WTC11 (cell line): ENCODE results near the gene ZNF107. TPM values are rescaled to one million over a fixed set of nuclear protein-coding genes. Genes with fewer than 3 reads are reported as not detected.

Experiments used
- ATAC-seq: fragments of 200-7000 bp; cut with Tn5 transposase; 2 replicates; pipeline ENCODE4 v1.10.0; 2021; ENCODE audit warnings: mild to moderate bottlenecking, moderate library complexity
- CTCF ChIA-PET: fragments of 300-600 bp; sonication (Branson Sonifier 250); formaldehyde crosslinking; loops from one replicate; lab custom pipeline; 2021; ENCODE audit warnings: antibody characterized with exemption; lab: Charles Lee
- POLR2A ChIA-PET: fragments of 350-600 bp; sonication (Branson Sonifier 250); formaldehyde crosslinking; loops from one replicate; lab custom pipeline; 2021; ENCODE audit warnings: antibody characterized with exemption; lab: Charles Lee
- DNase-seq: peaks from one replicate; pipeline ENCODE4 v3.0.0; 2021; ENCODE audit warnings: low spot score
- H3K27ac Mint-ChIP-seq: 2 replicates; pipeline ENCODE4 v1.8.0; 2021; ENCODE audit warnings: mixed read lengths
- H3K27me3 Mint-ChIP-seq: 2 replicates; pipeline ENCODE4 v1.8.0; 2021; ENCODE audit warnings: low read depth, mild to moderate bottlenecking, moderate library complexity, mixed read lengths
- H3K36me3 Mint-ChIP-seq: 2 replicates; pipeline ENCODE4 v1.8.0; 2021; ENCODE audit warnings: mixed read lengths
- H3K4me1 Mint-ChIP-seq: 2 replicates; pipeline ENCODE4 v1.8.0; 2022; ENCODE audit warnings: mixed read lengths
- H3K4me3 Mint-ChIP-seq: 2 replicates; pipeline ENCODE4 v1.8.0; 2021; ENCODE audit warnings: mild to moderate bottlenecking, moderate library complexity, mixed read lengths
- H3K9me3 Mint-ChIP-seq: 2 replicates; pipeline ENCODE4 v1.8.0; 2021; ENCODE audit warnings: mixed read lengths
- ELF4 ChIP-seq: sonication (generic); formaldehyde crosslinking; IDR thresholded peaks from 2 replicates; pipeline ENCODE4 v1.8.1; 2022; ENCODE audit warnings: low read depth, mild to moderate bottlenecking, moderate library complexity, missing genetic modification reagents
- ESRRA ChIP-seq: sonication (generic); formaldehyde crosslinking; IDR thresholded peaks from 2 replicates; pipeline ENCODE4 v1.8.1; 2022; ENCODE audit warnings: mild to moderate bottlenecking, missing genetic modification reagents, borderline replicate concordance
- FOXP1 ChIP-seq: sonication (generic); formaldehyde crosslinking; IDR thresholded peaks from 2 replicates; pipeline ENCODE4 v1.8.0; 2022; ENCODE audit warnings: missing genetic modification reagents, mild to moderate bottlenecking, moderate library complexity, borderline replicate concordance
- IRF2 ChIP-seq: sonication (generic); formaldehyde crosslinking; IDR thresholded peaks from 2 replicates; pipeline ENCODE4 v1.8.0; 2022; ENCODE audit warnings: low read depth, missing genetic modification reagents, borderline replicate concordance
- KAT7 ChIP-seq: sonication (generic); formaldehyde crosslinking; IDR thresholded peaks from 2 replicates; pipeline ENCODE4 v1.8.1; 2023; ENCODE audit warnings: missing genetic modification reagents, mild to moderate bottlenecking, borderline replicate concordance
- MYBL2 ChIP-seq: sonication (generic); formaldehyde crosslinking; IDR thresholded peaks from 2 replicates; pipeline ENCODE4 v1.8.1; 2023; ENCODE audit warnings: mild to moderate bottlenecking, moderate library complexity, missing genetic modification reagents
- NFE2L1 ChIP-seq: sonication (generic); formaldehyde crosslinking; IDR thresholded peaks from 2 replicates; pipeline ENCODE4 v1.8.1; 2023; ENCODE audit warnings: missing genetic modification reagents
- NR1H2 ChIP-seq: sonication (generic); formaldehyde crosslinking; IDR thresholded peaks from 2 replicates; pipeline ENCODE4 v1.9.0; 2021; ENCODE audit warnings: mild to moderate bottlenecking, moderate library complexity, missing genetic modification reagents
- TCF7 ChIP-seq: sonication (generic); formaldehyde crosslinking; IDR thresholded peaks from 2 replicates; pipeline ENCODE4 v1.8.0; 2022; ENCODE audit warnings: mild to moderate bottlenecking, low read depth, missing genetic modification reagents, moderate library complexity
- ZNF121 ChIP-seq: sonication (generic); formaldehyde crosslinking; IDR thresholded peaks from 2 replicates; pipeline ENCODE4 v1.8.0; 2023; ENCODE audit warnings: missing genetic modification reagents
- ZNF671 ChIP-seq: fragments of 250-450 bp; sonication (Bioruptor Pico); IDR thresholded peaks from 2 replicates; pipeline ENCODE4 v1.8.0; 2021; ENCODE audit warnings: mild to moderate bottlenecking
- total RNA-seq: library from RNA; stranded (reverse); gene quantifications from 3 replicates; pipeline ENCODE4 v1.2.3, GENCODE V29; 2021
- TF ChIP-seq, protein P1 (sequence below): sonication (generic); formaldehyde crosslinking; IDR thresholded peaks from 2 replicates; pipeline ENCODE4 v1.8.0; 2022; ENCODE audit warnings: missing genetic modification reagents
- TF ChIP-seq, protein P2 (sequence below): fragments of 250-450 bp; sonication (Bioruptor Pico); IDR thresholded peaks from 2 replicates; pipeline ENCODE4 v1.9.0; 2021; ENCODE audit warnings: moderate library complexity, mild to moderate bottlenecking, inconsistent platforms, borderline replicate concordance
- TF ChIP-seq, protein P3 (sequence below): sonication (generic); formaldehyde crosslinking; IDR thresholded peaks from 2 replicates; pipeline ENCODE4 v1.8.1; 2023; ENCODE audit warnings: mild to moderate bottlenecking, missing genetic modification reagents
- TF ChIP-seq, protein P4 (sequence below): sonication (generic); formaldehyde crosslinking; IDR thresholded peaks from 2 replicates; pipeline ENCODE4 v1.8.0; 2022; ENCODE audit warnings: mild to moderate bottlenecking, missing genetic modification reagents
- TF ChIP-seq, protein P5 (sequence below): sonication (generic); formaldehyde crosslinking; IDR thresholded peaks from 2 replicates; pipeline ENCODE4 v1.8.0; 2022; ENCODE audit warnings: mild to moderate bottlenecking, missing genetic modification reagents

The ZNF107 gene
- total RNA-seq, 1 experiment from 2014 or later, result 14.7 TPM

DNA sequence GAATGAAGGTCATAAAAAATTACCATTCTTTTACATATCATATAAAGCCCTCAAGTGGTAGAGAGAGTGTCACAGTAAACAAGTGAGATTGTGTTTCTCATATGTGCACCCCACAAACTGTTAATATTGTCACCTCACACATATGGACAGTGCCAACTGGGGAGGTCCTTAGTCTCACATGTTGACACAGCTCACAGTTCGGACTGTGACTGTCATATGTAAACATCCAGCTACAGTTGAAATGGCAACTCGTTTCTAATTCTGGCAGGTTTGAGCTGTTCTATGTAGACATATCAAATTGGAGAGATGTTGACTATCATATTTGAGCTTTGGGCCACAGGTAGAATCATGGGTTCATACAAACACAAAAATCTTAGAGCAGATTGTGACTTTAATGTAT lies 39.4 kb upstream of the ZNF107 start:
- ATAC-seq (no peak), DNase-seq (no peak)
- TF ChIP-seq NFE2L1 (CRISPR knock-in tag) (no peak), ESRRA (CRISPR knock-in tag) (no peak), ZNF121 (CRISPR knock-in tag) (no peak), KAT7 (CRISPR knock-in tag) (no peak), NR1H2 (no peak)
- TF ChIP-seq, protein P1, sequence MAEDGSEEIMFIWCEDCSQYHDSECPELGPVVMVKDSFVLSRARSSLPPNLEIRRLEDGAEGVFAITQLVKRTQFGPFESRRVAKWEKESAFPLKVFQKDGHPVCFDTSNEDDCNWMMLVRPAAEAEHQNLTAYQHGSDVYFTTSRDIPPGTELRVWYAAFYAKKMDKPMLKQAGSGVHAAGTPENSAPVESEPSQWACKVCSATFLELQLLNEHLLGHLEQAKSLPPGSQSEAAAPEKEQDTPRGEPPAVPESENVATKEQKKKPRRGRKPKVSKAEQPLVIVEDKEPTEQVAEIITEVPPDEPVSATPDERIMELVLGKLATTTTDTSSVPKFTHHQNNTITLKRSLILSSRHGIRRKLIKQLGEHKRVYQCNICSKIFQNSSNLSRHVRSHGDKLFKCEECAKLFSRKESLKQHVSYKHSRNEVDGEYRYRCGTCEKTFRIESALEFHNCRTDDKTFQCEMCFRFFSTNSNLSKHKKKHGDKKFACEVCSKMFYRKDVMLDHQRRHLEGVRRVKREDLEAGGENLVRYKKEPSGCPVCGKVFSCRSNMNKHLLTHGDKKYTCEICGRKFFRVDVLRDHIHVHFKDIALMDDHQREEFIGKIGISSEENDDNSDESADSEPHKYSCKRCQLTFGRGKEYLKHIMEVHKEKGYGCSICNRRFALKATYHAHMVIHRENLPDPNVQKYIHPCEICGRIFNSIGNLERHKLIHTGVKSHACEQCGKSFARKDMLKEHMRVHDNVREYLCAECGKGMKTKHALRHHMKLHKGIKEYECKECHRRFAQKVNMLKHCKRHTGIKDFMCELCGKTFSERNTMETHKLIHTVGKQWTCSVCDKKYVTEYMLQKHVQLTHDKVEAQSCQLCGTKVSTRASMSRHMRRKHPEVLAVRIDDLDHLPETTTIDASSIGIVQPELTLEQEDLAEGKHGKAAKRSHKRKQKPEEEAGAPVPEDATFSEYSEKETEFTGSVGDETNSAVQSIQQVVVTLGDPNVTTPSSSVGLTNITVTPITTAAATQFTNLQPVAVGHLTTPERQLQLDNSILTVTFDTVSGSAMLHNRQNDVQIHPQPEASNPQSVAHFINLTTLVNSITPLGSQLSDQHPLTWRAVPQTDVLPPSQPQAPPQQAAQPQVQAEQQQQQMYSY (CRISPR knock-in tag), result no peak
- Mint-ChIP-seq H3K36me3 (peaks cover 50% of the 10 kb centered on the region), H3K27me3 (peaks cover 20% of the 10 kb centered on the region), H3K4me3 (no peak overlapping the region), H3K27ac (no peak overlapping the region), H3K4me1 (no peaks in the 10 kb centered on the region), H3K9me3 (peaks cover 27% of the 10 kb centered on the region)
- POLR2A ChIA-PET, result no interaction called here
- CTCF ChIA-PET, result no interaction called here

DNA sequence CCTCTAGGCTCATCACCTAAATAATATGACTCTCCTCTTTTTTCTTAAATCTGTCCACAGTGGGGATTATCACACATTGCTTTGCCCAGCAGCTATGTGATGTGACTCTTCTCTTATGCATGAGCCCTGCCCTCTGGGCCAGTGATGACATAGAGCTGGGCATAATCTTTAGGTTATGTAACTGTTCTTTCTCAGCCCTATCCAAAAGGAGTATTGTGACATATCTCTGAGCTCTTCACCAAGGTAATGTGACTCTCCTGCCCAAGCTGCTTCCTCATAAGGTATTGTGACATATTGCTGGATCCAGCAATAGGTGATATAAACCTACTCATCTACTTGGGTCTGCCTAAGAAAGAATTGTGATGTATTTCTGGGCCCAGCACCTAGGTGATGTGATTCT lies 37.7 kb upstream of the ZNF107 start:
- no peak overlapping the region for H3K4me3 Mint-ChIP-seq
- DNase-seq (no peak), ATAC-seq (no peak)
- peaks cover 40% of the 10 kb centered on the region for H3K36me3 Mint-ChIP-seq
- POLR2A ChIA-PET, result no interaction called here
- peaks cover 14% of the 10 kb centered on the region for H3K9me3 Mint-ChIP-seq
- TF ChIP-seq ELF4, result no peak
- TF ChIP-seq IRF2, result no peak
- no peak for TF ChIP-seq MYBL2 (CRISPR knock-in tag)
- TF ChIP-seq, protein P2, sequence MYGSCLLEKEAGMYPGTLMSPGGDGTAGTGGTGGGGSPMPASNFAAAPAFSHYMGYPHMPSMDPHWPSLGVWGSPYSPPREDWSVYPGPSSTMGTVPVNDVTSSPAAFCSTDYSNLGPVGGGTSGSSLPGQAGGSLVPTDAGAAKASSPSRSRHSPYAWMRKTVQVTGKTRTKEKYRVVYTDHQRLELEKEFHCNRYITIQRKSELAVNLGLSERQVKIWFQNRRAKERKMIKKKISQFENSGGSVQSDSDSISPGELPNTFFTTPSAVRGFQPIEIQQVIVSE (CRISPR knock-in tag), result no peak
- no peak for TF ChIP-seq NFE2L1 (CRISPR knock-in tag)
- TF ChIP-seq, protein P3, sequence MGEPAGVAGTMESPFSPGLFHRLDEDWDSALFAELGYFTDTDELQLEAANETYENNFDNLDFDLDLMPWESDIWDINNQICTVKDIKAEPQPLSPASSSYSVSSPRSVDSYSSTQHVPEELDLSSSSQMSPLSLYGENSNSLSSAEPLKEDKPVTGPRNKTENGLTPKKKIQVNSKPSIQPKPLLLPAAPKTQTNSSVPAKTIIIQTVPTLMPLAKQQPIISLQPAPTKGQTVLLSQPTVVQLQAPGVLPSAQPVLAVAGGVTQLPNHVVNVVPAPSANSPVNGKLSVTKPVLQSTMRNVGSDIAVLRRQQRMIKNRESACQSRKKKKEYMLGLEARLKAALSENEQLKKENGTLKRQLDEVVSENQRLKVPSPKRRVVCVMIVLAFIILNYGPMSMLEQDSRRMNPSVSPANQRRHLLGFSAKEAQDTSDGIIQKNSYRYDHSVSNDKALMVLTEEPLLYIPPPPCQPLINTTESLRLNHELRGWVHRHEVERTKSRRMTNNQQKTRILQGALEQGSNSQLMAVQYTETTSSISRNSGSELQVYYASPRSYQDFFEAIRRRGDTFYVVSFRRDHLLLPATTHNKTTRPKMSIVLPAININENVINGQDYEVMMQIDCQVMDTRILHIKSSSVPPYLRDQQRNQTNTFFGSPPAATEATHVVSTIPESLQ, result no peak
- no peak for TF ChIP-seq ZNF671
- no peak for TF ChIP-seq FOXP1 (CRISPR knock-in tag)
- TF ChIP-seq, protein P4, sequence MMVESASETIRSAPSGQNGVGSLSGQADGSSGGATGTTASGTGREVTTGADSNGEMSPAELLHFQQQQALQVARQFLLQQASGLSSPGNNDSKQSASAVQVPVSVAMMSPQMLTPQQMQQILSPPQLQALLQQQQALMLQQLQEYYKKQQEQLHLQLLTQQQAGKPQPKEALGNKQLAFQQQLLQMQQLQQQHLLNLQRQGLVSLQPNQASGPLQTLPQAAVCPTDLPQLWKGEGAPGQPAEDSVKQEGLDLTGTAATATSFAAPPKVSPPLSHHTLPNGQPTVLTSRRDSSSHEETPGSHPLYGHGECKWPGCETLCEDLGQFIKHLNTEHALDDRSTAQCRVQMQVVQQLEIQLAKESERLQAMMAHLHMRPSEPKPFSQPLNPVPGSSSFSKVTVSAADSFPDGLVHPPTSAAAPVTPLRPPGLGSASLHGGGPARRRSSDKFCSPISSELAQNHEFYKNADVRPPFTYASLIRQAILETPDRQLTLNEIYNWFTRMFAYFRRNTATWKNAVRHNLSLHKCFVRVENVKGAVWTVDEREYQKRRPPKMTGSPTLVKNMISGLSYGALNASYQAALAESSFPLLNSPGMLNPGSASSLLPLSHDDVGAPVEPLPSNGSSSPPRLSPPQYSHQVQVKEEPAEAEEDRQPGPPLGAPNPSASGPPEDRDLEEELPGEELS (CRISPR knock-in tag), result no peak
- TF ChIP-seq, protein P5, sequence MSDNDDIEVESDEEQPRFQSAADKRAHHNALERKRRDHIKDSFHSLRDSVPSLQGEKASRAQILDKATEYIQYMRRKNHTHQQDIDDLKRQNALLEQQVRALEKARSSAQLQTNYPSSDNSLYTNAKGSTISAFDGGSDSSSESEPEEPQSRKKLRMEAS (CRISPR knock-in tag), result no peak
- TF ChIP-seq TCF7 (CRISPR knock-in tag), result no peak
- TF ChIP-seq, all 79 proteins: peak for 0
- no peak overlapping the region for H3K27ac Mint-ChIP-seq
- CTCF ChIA-PET, result no interaction called here
- no peaks in the 10 kb centered on the region for H3K4me1 Mint-ChIP-seq
- H3K27me3 Mint-ChIP-seq, result peaks cover 11% of the 10 kb centered on the region
